ENCODE data around the gene CASP9.

Gene CASP9

DNA sequence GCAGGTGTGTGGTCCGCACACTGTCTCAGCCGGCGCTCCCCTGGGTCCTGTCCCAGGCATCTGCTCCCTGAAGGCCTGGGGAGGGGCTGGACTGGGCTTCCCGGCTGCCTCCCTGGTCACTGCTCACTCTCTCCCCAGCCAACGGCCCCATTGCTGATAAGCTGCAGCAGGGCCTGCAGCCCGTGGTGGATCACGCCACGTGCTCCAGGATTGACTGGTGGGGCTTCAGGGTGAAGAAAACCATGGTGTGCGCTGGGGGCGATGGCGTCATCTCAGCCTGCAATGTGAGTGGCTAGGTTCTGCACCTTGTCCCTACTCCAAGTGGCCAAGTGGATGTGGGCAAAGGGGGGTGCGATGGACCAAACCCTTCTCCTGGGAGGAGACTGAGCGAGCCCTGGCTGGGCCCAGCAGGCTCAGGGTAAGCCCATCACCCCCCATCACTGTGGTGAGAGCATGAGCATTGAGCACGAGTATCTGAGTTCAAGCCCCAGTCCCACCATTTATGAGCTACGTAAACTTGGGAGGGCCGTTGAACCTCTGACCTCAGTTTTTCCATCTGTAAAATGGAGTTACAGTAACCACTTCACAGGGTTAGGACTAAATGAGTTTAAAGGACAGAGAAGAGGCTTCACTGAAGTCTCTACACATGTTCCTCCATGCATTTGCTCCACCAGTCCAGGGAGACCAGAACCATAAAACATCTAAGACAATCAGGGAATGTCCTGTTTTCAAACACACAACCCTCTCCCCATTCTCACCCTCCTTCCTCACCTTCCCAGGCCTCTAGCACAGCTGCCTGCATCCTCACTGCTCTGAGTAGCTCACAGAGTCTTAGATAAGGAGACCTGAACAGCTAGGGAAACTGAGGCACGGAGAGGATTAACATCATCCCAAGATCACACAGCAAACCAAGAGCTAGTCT lies 79.3 kb downstream of the CASP9 start:
- DNase-seq = no peak

DNA sequence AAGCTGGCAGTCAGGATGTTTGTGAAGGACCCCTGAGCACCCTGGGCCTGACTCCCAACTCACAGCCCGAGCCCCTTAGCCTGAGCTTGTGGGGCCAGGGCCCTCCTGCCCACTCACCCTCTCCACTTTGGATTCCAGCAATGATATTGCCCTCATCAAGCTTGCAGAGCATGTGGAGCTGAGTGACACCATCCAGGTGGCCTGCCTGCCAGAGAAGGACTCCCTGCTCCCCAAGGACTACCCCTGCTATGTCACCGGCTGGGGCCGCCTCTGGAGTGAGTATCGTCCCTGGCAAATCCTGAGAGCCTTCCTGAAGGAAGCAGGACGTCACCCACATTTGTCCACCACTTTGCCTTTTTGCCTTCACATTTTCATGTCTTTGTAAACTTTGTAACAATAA lies 80.7 kb downstream of the CASP9 start:
- no peak for DNase-seq

DNA sequence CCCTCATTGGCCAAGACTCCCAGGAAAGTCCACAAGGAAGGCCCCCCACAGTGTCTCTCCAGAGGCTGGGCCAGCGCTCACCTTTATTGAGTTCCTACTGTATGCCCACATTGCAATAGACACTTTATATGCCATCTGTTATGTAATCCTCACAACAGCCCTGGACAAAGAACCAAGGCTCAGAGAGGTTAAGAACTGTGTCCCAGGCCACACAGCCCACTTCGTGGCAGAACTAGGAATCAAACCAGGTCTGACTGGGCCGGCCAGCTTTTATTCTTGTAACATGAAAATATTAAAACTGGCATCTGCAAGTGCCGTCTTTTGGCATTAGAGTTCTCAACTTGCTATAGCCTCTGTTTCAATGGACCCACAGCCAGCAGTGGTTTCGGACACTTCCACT lies 81.3 kb downstream of the CASP9 start:
- no peak for DNase-seq

DNA sequence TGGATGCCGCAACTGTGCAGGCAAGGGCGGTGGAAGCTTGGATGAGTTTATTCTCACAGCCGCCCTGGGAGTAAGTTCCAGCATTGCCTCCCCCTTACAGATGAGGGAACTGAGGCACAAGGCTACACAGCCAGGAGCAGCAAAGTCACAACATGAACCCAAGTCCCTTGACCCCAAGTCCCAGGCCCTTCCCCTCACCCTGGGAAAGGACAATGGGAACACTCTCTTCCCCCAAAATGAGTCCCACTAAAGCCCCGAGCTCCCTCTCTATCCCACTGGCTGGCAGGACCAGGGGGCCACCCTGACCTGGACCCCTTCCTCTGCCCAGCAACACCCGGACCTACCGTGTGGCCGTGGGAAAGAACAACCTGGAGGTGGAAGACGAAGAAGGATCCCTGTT lies 81.9 kb downstream of the CASP9 start:
- DNase-seq = no peak

All from SHP77 treated with DMSO at 0.1 percent for 48 hours (cell line).